Endothelial cell (in vitro differentiated cells): Measurements from ENCODE around the gene ATF4. TPM values are rescaled to one million over a fixed set of nuclear protein-coding genes. Genes with fewer than 3 reads are reported as not detected.
"Not testable (repeated sequence)": the region's sequence is repeated elsewhere in the genome, so short reads cannot be mapped to it uniquely, and the experiment has no call there.

Source experiments
- DNase-seq: peaks from one replicate; pipeline ENCODE4 v3.0.0; 2021; ENCODE audit warnings: low spot score
- H3K27ac Mint-ChIP-seq: one replicate; pipeline ENCODE4 v1.8.0; 2021; ENCODE audit warnings: mixed read lengths, inconsistent platforms; ENCODE audit not compliant: unreplicated experiment
- H3K27me3 Mint-ChIP-seq: one replicate; pipeline ENCODE4 v1.8.0; 2021; ENCODE audit warnings: mild to moderate bottlenecking, moderate library complexity, mixed read lengths, inconsistent platforms; ENCODE audit not compliant: unreplicated experiment
- H3K36me3 Mint-ChIP-seq: one replicate; pipeline ENCODE4 v1.8.0; 2021; ENCODE audit warnings: mild to moderate bottlenecking, low read depth, mixed read lengths, inconsistent platforms; ENCODE audit not compliant: unreplicated experiment
- H3K4me1 Mint-ChIP-seq: one replicate; pipeline ENCODE4 v1.8.0; 2021; ENCODE audit warnings: mild to moderate bottlenecking, mixed read lengths, inconsistent platforms; ENCODE audit not compliant: unreplicated experiment
- H3K4me3 Mint-ChIP-seq: one replicate; pipeline ENCODE4 v1.8.0; 2021; ENCODE audit warnings: mild to moderate bottlenecking, mixed read lengths, inconsistent platforms; ENCODE audit not compliant: unreplicated experiment
- H3K9me3 Mint-ChIP-seq: one replicate; pipeline ENCODE4 v1.8.0; 2021; ENCODE audit warnings: mixed read lengths, inconsistent platforms; ENCODE audit not compliant: unreplicated experiment
- CTCF ChIP-seq: fragments of 200-600 bp; sonication (generic); IDR thresholded peaks from one replicate; pipeline ENCODE4 v1.5.0; 2021; ENCODE audit warnings: antibody characterized with exemption; ENCODE audit not compliant: unreplicated experiment
- total RNA-seq: library from RNA; stranded (reverse); fragmentation: NEBNext Ultra II Directional; extraction: Animal tissue kit (Norgen Biotek cat#: 25700); gene quantifications from one replicate; pipeline ENCODE4 v1.2.1, GENCODE V29; 2021; ENCODE audit not compliant: unreplicated experiment

Gene ATF4
- total RNA-seq, 1 donor from 2014 or later = 312 TPM

GRCh38 chr22:39518996-39519680, 1.2 kb upstream of the ATF4 start:
- Mint-ChIP-seq H3K4me1 (peaks cover 46% of the 10 kb centered on the region), H3K27ac (peak overlapping the region; percentile 88), H3K9me3 (no peaks in the 10 kb centered on the region), H3K4me3 (peak overlapping the region; percentile 96), H3K36me3 (peaks cover 44% of the 10 kb centered on the region), H3K27me3 (peaks cover 17% of the 10 kb centered on the region)
- TF ChIP-seq CTCF = no peak
- no peak for DNase-seq

- H3K9me3 Mint-ChIP-seq = no peaks in the 10 kb centered on the region
- DNase-seq = peak; percentile 93
- H3K4me1 Mint-ChIP-seq = peaks cover 44% of the 10 kb centered on the region
- H3K27ac Mint-ChIP-seq = peak overlapping the region; percentile 100
- H3K36me3 Mint-ChIP-seq = peaks cover 42% of the 10 kb centered on the region
- TF ChIP-seq CTCF = no peak
- H3K27me3 Mint-ChIP-seq = peaks cover 15% of the 10 kb centered on the region
- peak overlapping the region; percentile 96 for H3K4me3 Mint-ChIP-seq
Observed at GRCh38 chr22:39519681-39520225, 609 bp upstream of the ATF4 start.

- H3K27ac Mint-ChIP-seq = peak overlapping the region; percentile 100
- not testable (repeated sequence) for H3K9me3 Mint-ChIP-seq, DNase-seq
- H3K4me3 Mint-ChIP-seq = peak overlapping the region; percentile 96
- peaks cover 15% of the 10 kb centered on the region for H3K27me3 Mint-ChIP-seq
- peaks cover 37% of the 10 kb centered on the region for H3K36me3 Mint-ChIP-seq
- peaks cover 57% of the 10 kb centered on the region for H3K4me1 Mint-ChIP-seq
Observed at GRCh38 chr22:39521106-39521885, 934 bp downstream of the ATF4 start.

- Mint-ChIP-seq H3K27me3 (peaks cover 15% of the 10 kb centered on the region), H3K36me3 (peaks cover 37% of the 10 kb centered on the region), H3K4me3 (peak overlapping the region; percentile 96), H3K4me1 (peaks cover 57% of the 10 kb centered on the region), H3K27ac (peak overlapping the region; percentile 78)
- not testable (repeated sequence) for DNase-seq, H3K9me3 Mint-ChIP-seq
Observed at GRCh38 chr22:39522091-39522490, 1.7 kb downstream of the ATF4 start.

- no peak for TF ChIP-seq CTCF
- no peaks in the 10 kb centered on the region for H3K9me3 Mint-ChIP-seq
- H3K4me1 Mint-ChIP-seq = peaks cover 60% of the 10 kb centered on the region
- H3K36me3 Mint-ChIP-seq = peaks cover 37% of the 10 kb centered on the region
- DNase-seq = no peak
- H3K27ac Mint-ChIP-seq = peak overlapping the region; percentile 78
- H3K4me3 Mint-ChIP-seq = peak overlapping the region; percentile 96
- peaks cover 15% of the 10 kb centered on the region for H3K27me3 Mint-ChIP-seq
Observed at GRCh38 chr22:39522567-39523300, 2.4 kb downstream of the ATF4 start.
